ENCODE results near the gene PLXDC2. TPM values are rescaled to one million over a fixed set of nuclear protein-coding genes. Genes with fewer than 3 reads are reported as not detected.

The PLXDC2 gene
- polyA plus RNA-seq, 1 of the 3 experiments (the other 2 are of a cell fraction): 2.5 TPM

- Histone ChIP-seq H3K9me2 (no peaks in the 10 kb centered on the region), H2AFZ (ENCODE audit: low read depth) (no peak overlapping the region), H3K9me3 (no peaks in the 10 kb centered on the region), H3K27me3 (ENCODE audit: insufficient read depth) (no peaks in the 10 kb centered on the region), H3K79me2 (ENCODE audit: insufficient read depth) (no peaks in the 10 kb centered on the region), H3K36me3 (replicated peaks in 1 of 2; ENCODE audit: control insufficient read depth in 1 of 2, insufficient read depth in 2 of 2, low read length in 1 of 2) (no peaks in the 10 kb centered on the region), H3K9ac (no peak overlapping the region), H3K4me3 (ENCODE audit: low read depth in 2 of 2, low read length in 1 of 2) (no peak overlapping the region), H3K4me1 (ENCODE audit: control insufficient read depth in 1 of 2, insufficient read depth in 2 of 2, low read depth in 1 of 2, low read length in 1 of 2) (peaks cover 0 to 24% of the 10 kb centered on the region in 2 experiments; a peak in 2 of 4 replicates), H3K27ac (ENCODE audit: low read depth in 2 of 2, low read length in 1 of 2) (no peak overlapping the region), H3F3A (replicated peaks; ENCODE audit: insufficient read depth) (no peaks in the 10 kb centered on the region), H4K20me1 (ENCODE audit: insufficient read depth) (no peaks in the 10 kb centered on the region), H3K4me2 (no peak overlapping the region)
- TF ChIP-seq FOXJ3 (CRISPR knock-in tag; IDR thresholded peaks at IDR 0.05): no peak
- no peak for TF ChIP-seq FOXM1 (IDR thresholded peaks at IDR 0.05; ENCODE audit: low read depth)
- no peak for TF ChIP-seq YY1 (IDR thresholded peaks at IDR 0.05; ENCODE audit: low read depth)
- no peak for DNase-seq
- POLR2A ChIA-PET: no interaction called here
- CTCF ChIA-PET: no interaction called here
Observed at GRCh38 chr10:19913987-19914386, 97.8 kb downstream of the PLXDC2 start.

GRCh38 chr10:19915125-19915524 lies 98.9 kb downstream of the PLXDC2 start:
- no peaks in the 10 kb centered on the region for H3K9me3 ChIP-seq
- no peak overlapping the region for H3K4me2 ChIP-seq
- H3K36me3 ChIP-seq (replicated peaks in 1 of 2; ENCODE audit: control insufficient read depth in 1 of 2, insufficient read depth in 2 of 2, low read length in 1 of 2): no peaks in the 10 kb centered on the region
- no peak overlapping the region for H3K4me3 ChIP-seq (ENCODE audit: low read depth in 2 of 2, low read length in 1 of 2)
- H4K20me1 ChIP-seq (ENCODE audit: insufficient read depth): no peaks in the 10 kb centered on the region
- H3K4me1 ChIP-seq (ENCODE audit: control insufficient read depth in 1 of 2, insufficient read depth in 2 of 2, low read depth in 1 of 2, low read length in 1 of 2): peaks cover 0 to 18% of the 10 kb centered on the region in 2 experiments; a peak in 2 of 4 replicates
- CTCF ChIA-PET: no interaction called here
- H3K27me3 ChIP-seq (ENCODE audit: insufficient read depth): no peaks in the 10 kb centered on the region
- POLR2A ChIA-PET: no interaction called here
- no peaks in the 10 kb centered on the region for H3K79me2 ChIP-seq (ENCODE audit: insufficient read depth)
- no peak overlapping the region for H3K9ac ChIP-seq
- H3K27ac ChIP-seq (ENCODE audit: low read depth in 2 of 2, low read length in 1 of 2): no peak overlapping the region
- H3K9me2 ChIP-seq: no peaks in the 10 kb centered on the region
- TF ChIP-seq GABPA (IDR thresholded peaks at IDR 0.05; ENCODE audit: low read depth) (no peak), PBX3 (IDR thresholded peaks at IDR 0.05) (no peak), POLR2AphosphoS5 (IDR thresholded peaks at IDR 0.05; ENCODE audit: low read depth, low read length) (no peak), MAX (IDR thresholded peaks at IDR 0.05; ENCODE audit: low read depth) (no peak), ELF1 (IDR thresholded peaks at IDR 0.05) (no peak)
- H2AFZ ChIP-seq (ENCODE audit: low read depth): no peak overlapping the region
- no peak for DNase-seq
- no peaks in the 10 kb centered on the region for H3F3A ChIP-seq (replicated peaks; ENCODE audit: insufficient read depth)

GRCh38 chr10:19915816-19916215 lies 99.6 kb downstream of the PLXDC2 start:
- ChIA-PET POLR2A (no interaction called here), CTCF (no interaction called here)
- H3K27ac ChIP-seq (ENCODE audit: low read depth in 2 of 2, low read length in 1 of 2): no peak overlapping the region
- H3K4me1 ChIP-seq (ENCODE audit: control insufficient read depth in 1 of 2, insufficient read depth in 2 of 2, low read depth in 1 of 2, low read length in 1 of 2): peaks cover 0 to 18% of the 10 kb centered on the region in 2 experiments; a peak in 2 of 4 replicates
- H3K27me3 ChIP-seq (ENCODE audit: insufficient read depth): no peaks in the 10 kb centered on the region
- H3K36me3 ChIP-seq (replicated peaks in 1 of 2; ENCODE audit: control insufficient read depth in 1 of 2, insufficient read depth in 2 of 2, low read length in 1 of 2): no peaks in the 10 kb centered on the region
- 91% methylated on average over 3 of the region's 3 CpGs for WGBS (ENCODE audit: low lambda C conversion rate)
- no peaks in the 10 kb centered on the region for H4K20me1 ChIP-seq (ENCODE audit: insufficient read depth)
- H3K9ac ChIP-seq: no peak overlapping the region
- H2AFZ ChIP-seq (ENCODE audit: low read depth): no peak overlapping the region
- no peak for DNase-seq
- H3K9me2 ChIP-seq: no peaks in the 10 kb centered on the region
- H3K79me2 ChIP-seq (ENCODE audit: insufficient read depth): no peaks in the 10 kb centered on the region
- no peak overlapping the region for H3K4me3 ChIP-seq (ENCODE audit: low read depth in 2 of 2, low read length in 1 of 2)
- TF ChIP-seq RXRA (IDR thresholded peaks at IDR 0.05; ENCODE audit: borderline replicate concordance, low read depth) (no peak), ELF1 (IDR thresholded peaks at IDR 0.05) (no peak), PBX3 (IDR thresholded peaks at IDR 0.05) (no peak), YY1 (IDR thresholded peaks at IDR 0.05; ENCODE audit: low read depth) (no peak), FOSL2 (IDR thresholded peaks at IDR 0.05; ENCODE audit: borderline replicate concordance, low read depth) (no peak), GATA2 (CRISPR knock-in tag; IDR thresholded peaks at IDR 0.05) (no peak), IRF3 (IDR thresholded peaks at IDR 0.05; ENCODE audit: low read depth, low read length) (no peak), JUND (IDR thresholded peaks at IDR 0.05) (no peak), USF2 (IDR thresholded peaks at IDR 0.05; ENCODE audit: borderline replicate concordance, low read depth, low read length) (no peak), RFX5 (IDR thresholded peaks at IDR 0.05; ENCODE audit: low read length) (no peak)
- H3K4me2 ChIP-seq: no peak overlapping the region
- H3F3A ChIP-seq (replicated peaks; ENCODE audit: insufficient read depth): no peaks in the 10 kb centered on the region
- no peaks in the 10 kb centered on the region for H3K9me3 ChIP-seq

Data from SK-N-SH (cell line).